IgD-negative memory B cell (primary cell): ENCODE measurements around the gene PRKCA. TPM values are rescaled to one million over a fixed set of nuclear protein-coding genes. Genes with fewer than 3 reads are reported as not detected.
A peak's percentile ranks its signal among the peaks of the same experiment; 100 is the strongest.
"Not testable (repeated sequence)": the region's sequence is repeated elsewhere in the genome, so short reads cannot be mapped to it uniquely, and the experiment has no call there.

ENCODE experiments used
- H3K27ac Mint-ChIP-seq, 3 donors: one replicate each; pipeline ENCODE4 v1.8.0; 2020 to 2022; ENCODE audit warnings: mild to moderate bottlenecking in 3 of 3, mixed read lengths in 3 of 3, moderate library complexity in 1 of 3
- H3K27me3 Mint-ChIP-seq: one replicate; pipeline ENCODE4 v1.8.0; 2021; ENCODE audit warnings: mixed read lengths
- H3K36me3 Mint-ChIP-seq: one replicate; pipeline ENCODE4 v1.8.0; 2020; ENCODE audit warnings: mild to moderate bottlenecking, mixed read lengths
- H3K4me1 Mint-ChIP-seq, 3 donors: one replicate each; pipeline ENCODE4 v1.8.0; 2020 to 2022; ENCODE audit warnings: mixed read lengths in 3 of 3, mild to moderate bottlenecking in 1 of 3
- H3K4me3 Mint-ChIP-seq, 4 donors: one replicate each; pipeline ENCODE4 v1.8.0; 2020 to 2022; ENCODE audit warnings: mild to moderate bottlenecking in 4 of 4, mixed read lengths in 4 of 4, moderate library complexity in 3 of 4
- H3K9me3 Mint-ChIP-seq, 3 donors: one replicate each; pipeline ENCODE4 v1.8.0; 2020 to 2021; ENCODE audit warnings: mixed read lengths in 3 of 3, mild to moderate bottlenecking in 1 of 3
- polyA plus RNA-seq: library from polyadenylated mRNA; unstranded; fragments of 300-500 nt; fragmentation: Illumina TruSeq; gene quantifications from one replicate; pipeline ENCODE4 v1.2.3, GENCODE V29; 2021

PRKCA gene
- polyA plus RNA-seq, 1 donor from 2014 or later: 0.14 TPM

- H3K9me3 Mint-ChIP-seq: peaks cover 7 to 15% (median 9%) of the 10 kb centered on the region in 3 donors
- H3K27me3 Mint-ChIP-seq: no peaks in the 10 kb centered on the region
- H3K4me3 Mint-ChIP-seq: no peak overlapping the region
- peak overlapping the region in 1 of 3 donors; percentile 71 for H3K27ac Mint-ChIP-seq
- H3K36me3 Mint-ChIP-seq: peaks cover 6% of the 10 kb centered on the region
- peaks cover 0 to 7% (median 2%) of the 10 kb centered on the region in 3 donors for H3K4me1 Mint-ChIP-seq
Observed at GRCh38 chr17:66695098-66695497, 392.7 kb downstream of the PRKCA start.

- Mint-ChIP-seq H3K9me3 (peaks cover 7 to 15% (median 11%) of the 10 kb centered on the region in 3 donors), H3K4me3 (no peak overlapping the region)
Observed at GRCh38 chr17:66698270-66698669, 395.9 kb downstream of the PRKCA start.

GRCh38 chr17:66701462-66701861, 399.0 kb downstream of the PRKCA start:
- H3K9me3 Mint-ChIP-seq: peaks cover 7 to 15% (median 9%) of the 10 kb centered on the region in 3 donors
- H3K27me3 Mint-ChIP-seq: no peaks in the 10 kb centered on the region
- no peak overlapping the region for H3K4me3 Mint-ChIP-seq
- peaks cover 9 to 14% (median 11%) of the 10 kb centered on the region in 3 donors for H3K4me1 Mint-ChIP-seq
- H3K36me3 Mint-ChIP-seq: peaks cover 5% of the 10 kb centered on the region
- H3K27ac Mint-ChIP-seq: no peak overlapping the region

More at GRCh38 chr17:66698270-66698669, 395.9 kb downstream of the PRKCA start:
- Mint-ChIP-seq H3K27me3 (no peaks in the 10 kb centered on the region), H3K36me3 (peaks cover 5% of the 10 kb centered on the region), H3K27ac (no peak overlapping the region), H3K4me1 (no peaks in the 10 kb centered on the region)

GRCh38 chr17:66702106-66702936, 399.9 kb downstream of the PRKCA start:
- Mint-ChIP-seq H3K9me3 (peaks cover 5 to 13% (median 9%) of the 10 kb centered on the region in 3 donors), H3K36me3 (peaks cover 3% of the 10 kb centered on the region), H3K27ac (no peak overlapping the region), H3K4me1 (peaks cover 10 to 18% (median 17%) of the 10 kb centered on the region in 3 donors), H3K27me3 (no peaks in the 10 kb centered on the region), H3K4me3 (no peak overlapping the region)

GRCh38 chr17:66704858-66705520, 402.6 kb downstream of the PRKCA start:
- H3K36me3 Mint-ChIP-seq: no peaks in the 10 kb centered on the region
- no peaks in the 10 kb centered on the region for H3K27me3 Mint-ChIP-seq
- no peak overlapping the region for H3K27ac Mint-ChIP-seq
- H3K9me3 Mint-ChIP-seq: peaks cover 0 to 3% (median 0%) of the 10 kb centered on the region in 3 donors
- peaks cover 10 to 18% (median 18%) of the 10 kb centered on the region in 3 donors for H3K4me1 Mint-ChIP-seq
- H3K4me3 Mint-ChIP-seq: no peak overlapping the region

- Mint-ChIP-seq H3K36me3 (no peaks in the 10 kb centered on the region), H3K4me3 (no peak overlapping the region), H3K27me3 (no peaks in the 10 kb centered on the region), H3K27ac (peak overlapping the region in 1 of 3 donors; percentile 28), H3K4me1 (peaks cover 10 to 18% (median 18%) of the 10 kb centered on the region in 3 donors), H3K9me3 (no peaks in the 10 kb centered on the region)
Observed at GRCh38 chr17:66706851-66707450, 404.5 kb downstream of the PRKCA start.

- no peaks in the 10 kb centered on the region for H3K36me3 Mint-ChIP-seq
- H3K9me3 Mint-ChIP-seq: no peaks in the 10 kb centered on the region
- H3K27me3 Mint-ChIP-seq: peaks cover 9% of the 10 kb centered on the region
- peaks cover 1 to 7% (median 3%) of the 10 kb centered on the region in 3 donors for H3K4me1 Mint-ChIP-seq
- no peak overlapping the region for H3K27ac Mint-ChIP-seq
- H3K4me3 Mint-ChIP-seq: no peak overlapping the region
Observed at GRCh38 chr17:66711401-66711800, 409.0 kb downstream of the PRKCA start.

GRCh38 chr17:66711881-66712321, 409.5 kb downstream of the PRKCA start:
- Mint-ChIP-seq H3K27ac (no peak overlapping the region), H3K36me3 (no peaks in the 10 kb centered on the region), H3K9me3 (no peaks in the 10 kb centered on the region), H3K27me3 (peaks cover 9% of the 10 kb centered on the region), H3K4me3 (no peak overlapping the region), H3K4me1 (peaks cover 0 to 4% (median 1%) of the 10 kb centered on the region in 3 donors)

GRCh38 chr17:66712453-66712852, 410.0 kb downstream of the PRKCA start:
- H3K9me3 Mint-ChIP-seq: no peaks in the 10 kb centered on the region
- no peak overlapping the region for H3K4me3 Mint-ChIP-seq
- no peaks in the 10 kb centered on the region for H3K4me1 Mint-ChIP-seq
- no peak overlapping the region for H3K27ac Mint-ChIP-seq
- H3K27me3 Mint-ChIP-seq: peaks cover 9% of the 10 kb centered on the region
- no peaks in the 10 kb centered on the region for H3K36me3 Mint-ChIP-seq

- H3K4me1 Mint-ChIP-seq, H3K4me3 Mint-ChIP-seq, H3K9me3 Mint-ChIP-seq, H3K27ac Mint-ChIP-seq, H3K36me3 Mint-ChIP-seq, H3K27me3 Mint-ChIP-seq: not testable (repeated sequence)
Observed at GRCh38 chr17:66713021-66713532, 410.7 kb downstream of the PRKCA start.

GRCh38 chr17:66713533-66714042, 411.2 kb downstream of the PRKCA start:
- H3K27ac Mint-ChIP-seq: no peak overlapping the region
- no peaks in the 10 kb centered on the region for H3K36me3 Mint-ChIP-seq
- no peaks in the 10 kb centered on the region for H3K4me1 Mint-ChIP-seq
- H3K9me3 Mint-ChIP-seq: peaks cover 0 to 1% (median 0%) of the 10 kb centered on the region in 3 donors
- H3K27me3 Mint-ChIP-seq: peaks cover 9% of the 10 kb centered on the region
- no peak overlapping the region for H3K4me3 Mint-ChIP-seq

GRCh38 chr17:66714046-66715023, 411.9 kb downstream of the PRKCA start:
- H3K9me3 Mint-ChIP-seq: peaks cover 0 to 5% (median 1%) of the 10 kb centered on the region in 3 donors
- no peaks in the 10 kb centered on the region for H3K36me3 Mint-ChIP-seq
- no peak overlapping the region for H3K4me3 Mint-ChIP-seq
- H3K4me1 Mint-ChIP-seq: no peaks in the 10 kb centered on the region
- peaks cover 9% of the 10 kb centered on the region for H3K27me3 Mint-ChIP-seq
- no peak overlapping the region for H3K27ac Mint-ChIP-seq

GRCh38 chr17:66715076-66715675, 412.8 kb downstream of the PRKCA start:
- Mint-ChIP-seq H3K4me3 (no peak overlapping the region), H3K4me1 (no peaks in the 10 kb centered on the region), H3K27me3 (peaks cover 9% of the 10 kb centered on the region), H3K9me3 (peaks cover 0 to 5% (median 1%) of the 10 kb centered on the region in 3 donors), H3K36me3 (peaks cover 2% of the 10 kb centered on the region), H3K27ac (no peak overlapping the region)
